Peyer's patch (tissue), 4 donors: ENCODE data around the gene HMGXB3. TPM values are rescaled to one million over a fixed set of nuclear protein-coding genes. Genes with fewer than 3 reads are reported as not detected.

Source experiments
- DNase-seq, 3 donors: peaks; one replicate each; pipeline ENCODE4 v3.0.0-alpha.2; 2017 to 2019
- H3K27ac ChIP-seq, 4 donors: fragments of 200-600 bp; sonication (generic); one replicate each; pipeline ENCODE4 v1.5.1; 2016 to 2019
- H3K27me3 ChIP-seq, 2 donors: fragments of 200-600 bp; sonication (generic); one replicate each; pipeline ENCODE4 v1.5.1; 2019
- H3K36me3 ChIP-seq, 3 donors: fragments of 200-600 bp; sonication (generic); one replicate each; pipeline ENCODE4 v1.5.1; 2016 to 2019
- H3K4me1 ChIP-seq, 4 donors: fragments of 200-600 bp; sonication (generic); one replicate each; pipeline ENCODE4 v1.5.1; 2016 to 2019
- H3K4me3 ChIP-seq, 4 donors: fragments of 200-600 bp; sonication (generic); 1 replicate in 3 of 4; 2 replicates in 1 of 4; pipeline ENCODE4 v1.5.1; 2016 to 2019; ENCODE audit warnings: mild to moderate bottlenecking in 1 of 4
- H3K9me3 ChIP-seq, 4 donors: fragments of 200-600 bp; sonication (generic); one replicate each; pipeline ENCODE4 v1.5.1; 2016 to 2019; ENCODE audit warnings: mild to moderate bottlenecking in 1 of 4
- CTCF ChIP-seq, 6 experiments: fragments of 450-650 bp in 4 of 6; fragments of 200-600 bp in 2 of 6; sonication (generic) in 1 of 6; IDR thresholded peaks; one replicate each; pipeline ENCODE4 v1.5.1; 2017 to 2019; ENCODE audit warnings: antibody characterized with exemption in 6 of 6, mild to moderate bottlenecking in 3 of 6, moderate library complexity in 1 of 6
- POLR2A ChIP-seq, 2 donors: fragments of 450-650 bp; IDR thresholded peaks; one replicate each; pipeline ENCODE4 v1.5.1; 2017; ENCODE audit warnings: antibody characterized with exemption in 2 of 2, mild to moderate bottlenecking in 2 of 2, moderate library complexity in 2 of 2
- total RNA-seq, 4 donors: library from RNA; depleted of rRNA; stranded (reverse); fragments of >200 nt; gene quantifications; one replicate each; pipeline ENCODE4 v1.1.0, GENCODE V29; 2016

HMGXB3 gene
- total RNA-seq, 4 donors from 2014 or later = 24.3 to 45.0 (median 41.4) TPM

GRCh38 chr5:150052956-150053712 is 52.6 kb downstream of the HMGXB3 start:
- no peak for TF ChIP-seq POLR2A (IDR thresholded peaks at IDR 0.05)
- TF ChIP-seq CTCF (IDR thresholded peaks at IDR 0.05) = no peak

GRCh38 chr5:150053713-150054392 is 53.3 kb downstream of the HMGXB3 start:
- no peak for TF ChIP-seq CTCF (IDR thresholded peaks at IDR 0.05)
- no peak for TF ChIP-seq POLR2A (IDR thresholded peaks at IDR 0.05)
- no peak overlapping the region for H3K27ac ChIP-seq
- DNase-seq = no peak
- H3K9me3 ChIP-seq = no peaks in the 10 kb centered on the region
- no peaks in the 10 kb centered on the region for H3K4me1 ChIP-seq
- H3K27me3 ChIP-seq = no peaks in the 10 kb centered on the region
- H3K4me3 ChIP-seq = no peak overlapping the region
- peaks cover 0 to 64% (median 2%) of the 10 kb centered on the region in 3 donors for H3K36me3 ChIP-seq

More at GRCh38 chr5:150052956-150053712, 52.6 kb downstream of the HMGXB3 start:
- no peak overlapping the region for H3K27ac ChIP-seq
- no peaks in the 10 kb centered on the region for H3K9me3 ChIP-seq
- DNase-seq = no peak
- no peaks in the 10 kb centered on the region for H3K27me3 ChIP-seq
- no peak overlapping the region for H3K4me3 ChIP-seq
- H3K36me3 ChIP-seq = peaks cover 0 to 71% (median 2%) of the 10 kb centered on the region in 3 donors
- H3K4me1 ChIP-seq = no peaks in the 10 kb centered on the region

- H3K4me3 ChIP-seq = no peak overlapping the region
- TF ChIP-seq POLR2A (IDR thresholded peaks at IDR 0.05) = no peak
- no peak for TF ChIP-seq CTCF (IDR thresholded peaks at IDR 0.05)
- no peaks in the 10 kb centered on the region for H3K4me1 ChIP-seq
- H3K36me3 ChIP-seq = peaks cover 0 to 57% (median 2%) of the 10 kb centered on the region in 3 donors
- H3K27ac ChIP-seq = no peak overlapping the region
- no peak for DNase-seq
- H3K9me3 ChIP-seq = no peaks in the 10 kb centered on the region
- no peaks in the 10 kb centered on the region for H3K27me3 ChIP-seq
Observed at GRCh38 chr5:150054569-150054968, 54.0 kb downstream of the HMGXB3 start.

- Histone ChIP-seq H3K9me3 (no peaks in the 10 kb centered on the region), H3K4me3 (no peak overlapping the region), H3K4me1 (no peaks in the 10 kb centered on the region), H3K36me3 (peaks cover 0 to 47% (median 2%) of the 10 kb centered on the region in 3 donors), H3K27ac (no peak overlapping the region), H3K27me3 (no peaks in the 10 kb centered on the region)
- no peak for TF ChIP-seq CTCF (IDR thresholded peaks at IDR 0.05)
- peak in 1 of 3 donors; percentile 37 for DNase-seq
Observed at GRCh38 chr5:150055326-150056074, 55.0 kb downstream of the HMGXB3 start.

- peak in 1 of 3 donors; percentile 42 for DNase-seq
- Histone ChIP-seq H3K36me3 (peaks cover 0 to 42% (median 2%) of the 10 kb centered on the region in 3 donors), H3K4me3 (no peak overlapping the region), H3K4me1 (no peaks in the 10 kb centered on the region), H3K9me3 (no peaks in the 10 kb centered on the region), H3K27ac (no peak overlapping the region), H3K27me3 (no peaks in the 10 kb centered on the region)
- TF ChIP-seq CTCF (IDR thresholded peaks at IDR 0.05) (no peak), POLR2A (IDR thresholded peaks at IDR 0.05) (no peak)
Observed at GRCh38 chr5:150056075-150056443, 55.5 kb downstream of the HMGXB3 start.
